K562 (cell line): ENCODE measurements around the gene MOSPD3. TPM values are rescaled to one million over a fixed set of nuclear protein-coding genes. Genes with fewer than 3 reads are reported as not detected.

Experiments used
- BDP1 ChIP-seq: IDR thresholded peaks from 3 replicates; pipeline ENCODE4 v1.6.1; 2011; ENCODE audit not compliant: insufficient read length, insufficient read depth
- BRD9 ChIP-seq: fragments of 450-650 bp; IDR thresholded peaks from 2 replicates; pipeline ENCODE4 v1.6.1; 2018; ENCODE audit warnings: low read depth; ENCODE audit not compliant: partially characterized antibody
- MEF2D ChIP-seq: conservative IDR thresholded peaks from 2 replicates; pipeline ENCODE4 v1.6.1; 2016; ENCODE audit warnings: low read depth, missing genetic modification characterization, missing compliant biosample characterization
- NCOA1 ChIP-seq: fragments of 450-650 bp; IDR thresholded peaks from 2 replicates; pipeline ENCODE4 v1.6.1; 2016; ENCODE audit warnings: low read depth
- TRIM28 ChIP-seq: fragments of 450-650 bp; IDR thresholded peaks from 2 replicates; pipeline ENCODE4 v1.6.1; 2017
- XRCC3 ChIP-seq: fragments of 450-650 bp; IDR thresholded peaks from 2 replicates; pipeline ENCODE4 v1.6.1; 2017; ENCODE audit warnings: mild to moderate bottlenecking, moderate library complexity
- ZNF143 ChIP-seq: sonication (generic); formaldehyde crosslinking; IDR thresholded peaks from 2 replicates; pipeline ENCODE4 v1.9.0; 2022; ENCODE audit warnings: mild to moderate bottlenecking, missing genetic modification reagents
- ZNF695 ChIP-seq: fragments of 450-650 bp; formaldehyde crosslinking; IDR thresholded peaks from 2 replicates; pipeline ENCODE4 v1.4.0; 2020; ENCODE audit warnings: mild to moderate bottlenecking, moderate library complexity
- polyA plus RNA-seq, 8 experiments: library from polyadenylated mRNA; depleted of rRNA in 4 of 8; stranded (reverse) in 5 of 8; unstranded in 3 of 8; fragments of >200 nt; fragmentation: Nextera tagmentation in 2 of 8; fragmentation: Illumina TruSeq in 1 of 8; extraction: Ambion mirVana in 2 of 8; extraction: Trizol in 1 of 8; gene quantifications; 2 replicates each; pipeline versions ENCODE4 v1.2.1 to v1.2.3, GENCODE V29; 2011 to 2014; ENCODE audit warnings: inconsistent platforms in 1 of 8, missing spikeins in 1 of 8
- total RNA-seq, 7 experiments: library from RNA; depleted of rRNA in 6 of 7; stranded (reverse); fragments of >200 nt in 6 of 7; fragmentation: Illumina TruSeq in 2 of 7; extraction: Trizol in 2 of 7; gene quantifications; 2 replicates each; pipeline versions ENCODE4 v1.2.1 to v1.2.3, GENCODE V29; 2011 to 2021; ENCODE audit warnings: low replicate concordance in 1 of 7
- TF ChIP-seq, protein P1 (sequence below): sonication (generic); formaldehyde crosslinking; IDR thresholded peaks from 2 replicates; pipeline ENCODE4 v1.5.0; 2020; ENCODE audit warnings: missing genetic modification reagents
- TF ChIP-seq, protein P2 (sequence below): sonication (generic); formaldehyde crosslinking; IDR thresholded peaks from 2 replicates; pipeline ENCODE4 v1.8.0; 2022; ENCODE audit warnings: mild to moderate bottlenecking, missing genetic modification reagents
- TF ChIP-seq, protein P3 (sequence below): fragments of 450-650 bp; IDR thresholded peaks from 2 replicates; pipeline ENCODE4 v1.6.1; 2016; ENCODE audit warnings: low read depth
- TF ChIP-seq, protein P4 (sequence below): fragments of 450-650 bp; IDR thresholded peaks from 2 replicates; pipeline ENCODE4 v1.6.1; 2016; ENCODE audit warnings: mild to moderate bottlenecking
- TF ChIP-seq, protein P5 (sequence below), 2 experiments: fragments of 450-650 bp; conservative IDR thresholded peaks; 2 replicates each; pipeline ENCODE4 v1.6.1; 2017; ENCODE audit warnings: mild to moderate bottlenecking in 2 of 2, moderate library complexity in 2 of 2

The MOSPD3 gene
- total and polyA plus RNA-seq, 9 of the 15 experiments (the other 6 are each of a cell fraction or from before 2014, with no cell fraction given): 1.4 to 32.1 (median 7.3) TPM

DNA sequence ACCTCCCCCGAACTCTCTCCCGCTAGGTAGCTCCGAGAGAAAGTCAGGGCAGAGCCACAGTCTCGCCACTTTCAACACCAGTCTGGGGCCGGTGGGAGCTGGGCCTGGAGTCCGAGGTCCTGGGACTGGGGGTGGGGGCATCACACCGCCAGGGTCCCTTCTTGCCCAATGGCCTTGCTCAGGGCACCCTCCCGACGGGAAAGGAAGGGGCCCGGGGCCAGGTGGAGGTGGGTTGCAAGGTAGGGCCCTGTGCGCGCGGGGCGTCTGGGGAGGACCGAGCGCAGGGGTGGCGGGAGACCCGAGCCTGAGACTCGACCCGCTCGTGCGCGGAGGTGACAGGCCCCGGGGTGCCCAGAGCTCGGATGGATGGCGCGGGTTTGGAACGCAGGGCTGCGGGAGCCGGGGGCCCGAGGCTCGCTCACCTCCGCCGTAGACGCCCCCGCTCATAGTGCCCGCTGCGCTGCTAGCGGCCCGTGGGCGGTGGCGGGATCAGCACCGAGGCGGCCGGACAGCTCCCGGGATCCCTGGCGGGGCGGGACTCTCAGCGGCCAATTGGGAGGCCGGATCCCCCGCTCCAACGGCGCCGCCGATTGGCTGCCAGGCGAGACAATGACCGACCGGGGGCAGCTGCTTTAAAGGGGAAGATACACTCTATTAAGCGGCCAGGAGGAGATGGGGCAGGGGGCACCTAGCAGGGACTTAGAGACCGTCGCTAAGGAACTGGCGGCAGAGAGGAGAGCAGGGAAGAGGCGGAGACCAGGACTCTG, 43.8 kb downstream of the MOSPD3 start, which contains the start of gene ACTL6B (continued):
- TF ChIP-seq, protein P1, sequence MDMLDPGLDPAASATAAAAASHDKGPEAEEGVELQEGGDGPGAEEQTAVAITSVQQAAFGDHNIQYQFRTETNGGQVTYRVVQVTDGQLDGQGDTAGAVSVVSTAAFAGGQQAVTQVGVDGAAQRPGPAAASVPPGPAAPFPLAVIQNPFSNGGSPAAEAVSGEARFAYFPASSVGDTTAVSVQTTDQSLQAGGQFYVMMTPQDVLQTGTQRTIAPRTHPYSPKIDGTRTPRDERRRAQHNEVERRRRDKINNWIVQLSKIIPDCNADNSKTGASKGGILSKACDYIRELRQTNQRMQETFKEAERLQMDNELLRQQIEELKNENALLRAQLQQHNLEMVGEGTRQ (CRISPR knock-in tag): peak; percentile 38
- no peak for TF ChIP-seq BRD9
- no peak for TF ChIP-seq XRCC3
- TF ChIP-seq, protein P2, sequence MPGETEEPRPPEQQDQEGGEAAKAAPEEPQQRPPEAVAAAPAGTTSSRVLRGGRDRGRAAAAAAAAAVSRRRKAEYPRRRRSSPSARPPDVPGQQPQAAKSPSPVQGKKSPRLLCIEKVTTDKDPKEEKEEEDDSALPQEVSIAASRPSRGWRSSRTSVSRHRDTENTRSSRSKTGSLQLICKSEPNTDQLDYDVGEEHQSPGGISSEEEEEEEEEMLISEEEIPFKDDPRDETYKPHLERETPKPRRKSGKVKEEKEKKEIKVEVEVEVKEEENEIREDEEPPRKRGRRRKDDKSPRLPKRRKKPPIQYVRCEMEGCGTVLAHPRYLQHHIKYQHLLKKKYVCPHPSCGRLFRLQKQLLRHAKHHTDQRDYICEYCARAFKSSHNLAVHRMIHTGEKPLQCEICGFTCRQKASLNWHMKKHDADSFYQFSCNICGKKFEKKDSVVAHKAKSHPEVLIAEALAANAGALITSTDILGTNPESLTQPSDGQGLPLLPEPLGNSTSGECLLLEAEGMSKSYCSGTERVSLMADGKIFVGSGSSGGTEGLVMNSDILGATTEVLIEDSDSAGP: peak; percentile 93
- no peak for TF ChIP-seq TRIM28
- TF ChIP-seq BDP1: no peak
- TF ChIP-seq, protein P3, sequence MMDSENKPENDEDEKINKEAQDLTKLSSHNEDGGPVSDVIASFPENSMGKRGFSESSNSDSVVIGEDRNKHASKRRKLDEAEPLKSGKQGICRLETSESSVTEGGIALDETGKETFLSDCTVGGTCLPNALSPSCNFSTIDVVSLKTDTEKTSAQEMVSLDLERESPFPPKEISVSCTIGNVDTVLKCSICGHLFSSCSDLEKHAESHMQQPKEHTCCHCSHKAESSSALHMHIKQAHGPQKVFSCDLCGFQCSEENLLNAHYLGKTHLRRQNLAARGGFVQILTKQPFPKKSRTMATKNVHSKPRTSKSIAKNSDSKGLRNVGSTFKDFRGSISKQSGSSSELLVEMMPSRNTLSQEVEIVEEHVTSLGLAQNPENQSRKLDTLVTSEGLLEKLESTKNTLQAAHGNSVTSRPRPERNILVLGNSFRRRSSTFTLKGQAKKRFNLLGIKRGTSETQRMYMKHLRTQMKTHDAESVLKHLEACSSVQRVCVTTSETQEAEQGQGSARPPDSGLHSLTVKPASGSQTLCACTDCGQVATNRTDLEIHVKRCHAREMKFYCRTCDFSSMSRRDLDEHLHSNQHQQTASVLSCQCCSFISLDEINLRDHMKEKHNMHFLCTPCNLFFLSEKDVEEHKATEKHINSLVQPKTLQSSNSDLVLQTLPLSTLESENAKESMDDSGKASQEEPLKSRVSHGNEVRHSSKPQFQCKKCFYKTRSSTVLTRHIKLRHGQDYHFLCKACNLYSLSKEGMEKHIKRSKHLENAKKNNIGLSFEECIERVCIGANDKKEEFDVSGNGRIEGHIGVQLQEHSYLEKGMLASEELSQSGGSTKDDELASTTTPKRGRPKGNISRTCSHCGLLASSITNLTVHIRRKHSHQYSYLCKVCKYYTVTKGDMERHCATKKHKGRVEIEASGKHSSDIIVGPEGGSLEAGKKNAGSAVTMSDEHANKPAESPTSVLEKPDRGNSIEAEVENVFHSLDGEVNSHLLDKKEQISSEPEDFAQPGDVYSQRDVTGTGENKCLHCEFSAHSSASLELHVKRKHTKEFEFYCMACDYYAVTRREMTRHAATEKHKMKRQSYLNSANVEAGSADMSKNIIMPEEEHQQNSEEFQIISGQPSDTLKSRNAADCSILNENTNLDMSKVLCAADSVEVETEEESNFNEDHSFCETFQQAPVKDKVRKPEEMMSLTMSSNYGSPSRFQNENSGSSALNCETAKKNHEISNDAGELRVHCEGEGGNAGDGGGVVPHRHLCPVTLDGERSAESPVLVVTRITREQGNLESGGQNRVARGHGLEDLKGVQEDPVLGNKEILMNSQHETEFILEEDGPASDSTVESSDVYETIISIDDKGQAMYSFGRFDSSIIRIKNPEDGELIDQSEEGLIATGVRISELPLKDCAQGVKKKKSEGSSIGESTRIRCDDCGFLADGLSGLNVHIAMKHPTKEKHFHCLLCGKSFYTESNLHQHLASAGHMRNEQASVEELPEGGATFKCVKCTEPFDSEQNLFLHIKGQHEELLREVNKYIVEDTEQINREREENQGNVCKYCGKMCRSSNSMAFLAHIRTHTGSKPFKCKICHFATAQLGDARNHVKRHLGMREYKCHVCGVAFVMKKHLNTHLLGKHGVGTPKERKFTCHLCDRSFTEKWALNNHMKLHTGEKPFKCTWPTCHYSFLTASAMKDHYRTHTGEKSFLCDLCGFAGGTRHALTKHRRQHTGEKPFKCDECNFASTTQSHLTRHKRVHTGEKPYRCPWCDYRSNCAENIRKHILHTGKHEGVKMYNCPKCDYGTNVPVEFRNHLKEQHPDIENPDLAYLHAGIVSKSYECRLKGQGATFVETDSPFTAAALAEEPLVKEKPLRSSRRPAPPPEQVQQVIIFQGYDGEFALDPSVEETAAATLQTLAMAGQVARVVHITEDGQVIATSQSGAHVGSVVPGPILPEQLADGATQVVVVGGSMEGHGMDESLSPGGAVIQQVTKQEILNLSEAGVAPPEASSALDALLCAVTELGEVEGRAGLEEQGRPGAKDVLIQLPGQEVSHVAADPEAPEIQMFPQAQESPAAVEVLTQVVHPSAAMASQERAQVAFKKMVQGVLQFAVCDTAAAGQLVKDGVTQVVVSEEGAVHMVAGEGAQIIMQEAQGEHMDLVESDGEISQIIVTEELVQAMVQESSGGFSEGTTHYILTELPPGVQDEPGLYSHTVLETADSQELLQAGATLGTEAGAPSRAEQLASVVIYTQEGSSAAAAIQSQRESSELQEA: no peak
- TF ChIP-seq MEF2D: no peak
- no peak; the same call in 1 of the 2 replicates for TF ChIP-seq ZNF143 (CRISPR knock-in tag)
- TF ChIP-seq ZNF695 (CRISPR knock-in tag): no peak
- TF ChIP-seq, protein P4, sequence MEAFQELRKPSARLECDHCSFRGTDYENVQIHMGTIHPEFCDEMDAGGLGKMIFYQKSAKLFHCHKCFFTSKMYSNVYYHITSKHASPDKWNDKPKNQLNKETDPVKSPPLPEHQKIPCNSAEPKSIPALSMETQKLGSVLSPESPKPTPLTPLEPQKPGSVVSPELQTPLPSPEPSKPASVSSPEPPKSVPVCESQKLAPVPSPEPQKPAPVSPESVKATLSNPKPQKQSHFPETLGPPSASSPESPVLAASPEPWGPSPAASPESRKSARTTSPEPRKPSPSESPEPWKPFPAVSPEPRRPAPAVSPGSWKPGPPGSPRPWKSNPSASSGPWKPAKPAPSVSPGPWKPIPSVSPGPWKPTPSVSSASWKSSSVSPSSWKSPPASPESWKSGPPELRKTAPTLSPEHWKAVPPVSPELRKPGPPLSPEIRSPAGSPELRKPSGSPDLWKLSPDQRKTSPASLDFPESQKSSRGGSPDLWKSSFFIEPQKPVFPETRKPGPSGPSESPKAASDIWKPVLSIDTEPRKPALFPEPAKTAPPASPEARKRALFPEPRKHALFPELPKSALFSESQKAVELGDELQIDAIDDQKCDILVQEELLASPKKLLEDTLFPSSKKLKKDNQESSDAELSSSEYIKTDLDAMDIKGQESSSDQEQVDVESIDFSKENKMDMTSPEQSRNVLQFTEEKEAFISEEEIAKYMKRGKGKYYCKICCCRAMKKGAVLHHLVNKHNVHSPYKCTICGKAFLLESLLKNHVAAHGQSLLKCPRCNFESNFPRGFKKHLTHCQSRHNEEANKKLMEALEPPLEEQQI: peak; percentile 75
- TF ChIP-seq NCOA1: peak; percentile 77; the same call in 1 of the 2 replicates
- TF ChIP-seq, protein P5, sequence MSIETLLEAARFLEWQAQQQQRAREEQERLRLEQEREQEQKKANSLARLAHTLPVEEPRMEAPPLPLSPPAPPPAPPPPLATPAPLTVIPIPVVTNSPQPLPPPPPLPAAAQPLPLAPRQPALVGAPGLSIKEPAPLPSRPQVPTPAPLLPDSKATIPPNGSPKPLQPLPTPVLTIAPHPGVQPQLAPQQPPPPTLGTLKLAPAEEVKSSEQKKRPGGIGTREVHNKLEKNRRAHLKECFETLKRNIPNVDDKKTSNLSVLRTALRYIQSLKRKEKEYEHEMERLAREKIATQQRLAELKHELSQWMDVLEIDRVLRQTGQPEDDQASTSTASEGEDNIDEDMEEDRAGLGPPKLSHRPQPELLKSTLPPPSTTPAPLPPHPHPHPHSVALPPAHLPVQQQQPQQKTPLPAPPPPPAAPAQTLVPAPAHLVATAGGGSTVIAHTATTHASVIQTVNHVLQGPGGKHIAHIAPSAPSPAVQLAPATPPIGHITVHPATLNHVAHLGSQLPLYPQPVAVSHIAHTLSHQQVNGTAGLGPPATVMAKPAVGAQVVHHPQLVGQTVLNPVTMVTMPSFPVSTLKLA (conservative IDR thresholded peaks at IDR 0.05): peak; percentile 32 to 79; a peak in 2 of 4 replicates
